Neural progenitor cell (in vitro differentiated cells): Measurements from ENCODE around the gene SSBP3. TPM values are rescaled to one million over a fixed set of nuclear protein-coding genes. Genes with fewer than 3 reads are reported as not detected.

Experiments used
- DNase-seq: peaks from one replicate; pipeline ENCODE4 v3.0.0-alpha.2; 2016; ENCODE audit warnings: low spot score
- H2AFZ ChIP-seq: fragments of 200-600 bp; sonication (generic); replicated peaks from 2 replicates; pipeline ENCODE4 v1.6.1; 2016; ENCODE audit warnings: antibody characterized with exemption
- H3F3A ChIP-seq: fragments of 200-600 bp; sonication (generic); 2 replicates; pipeline ENCODE4 v1.6.1; 2016; ENCODE audit warnings: antibody characterized with exemption, low read depth
- H3K27ac ChIP-seq: fragments of 200-600 bp; sonication (generic); 2 replicates; pipeline ENCODE4 v1.5.1; 2016; ENCODE audit warnings: mild to moderate bottlenecking
- H3K27me3 ChIP-seq: fragments of 200-600 bp; sonication (generic); 2 replicates; pipeline ENCODE4 v1.6.1; 2016; ENCODE audit warnings: mild to moderate bottlenecking, moderate library complexity
- H3K36me3 ChIP-seq: fragments of 200-600 bp; sonication (generic); 2 replicates; pipeline ENCODE4 v1.5.1; 2016
- H3K4me1 ChIP-seq: fragments of 200-600 bp; sonication (generic); 2 replicates; pipeline ENCODE4 v1.6.1; 2016; ENCODE audit warnings: mixed run types
- H3K4me2 ChIP-seq: fragments of 200-600 bp; sonication (generic); 2 replicates; pipeline ENCODE4 v1.6.1; 2016
- H3K4me3 ChIP-seq: fragments of 200-600 bp; sonication (generic); 2 replicates; pipeline ENCODE4 v1.5.1; 2016
- H3K79me2 ChIP-seq: fragments of 200-600 bp; sonication (generic); 2 replicates; pipeline ENCODE4 v1.6.1; 2016; ENCODE audit warnings: low read depth
- H3K9ac ChIP-seq: fragments of 200-600 bp; sonication (generic); 2 replicates; pipeline ENCODE4 v1.6.1; 2016
- H3K9me3 ChIP-seq: fragments of 200-600 bp; sonication (generic); 2 replicates; pipeline ENCODE4 v1.5.1; 2016; ENCODE audit warnings: low read depth
- H4K20me1 ChIP-seq: fragments of 200-600 bp; sonication (generic); 2 replicates; pipeline ENCODE4 v1.6.1; 2016; ENCODE audit warnings: low read depth
- H3K27ac Mint-ChIP-seq: 3 replicates; pipeline ENCODE4 v1.8.0; 2021; ENCODE audit warnings: mixed read lengths
- H3K27me3 Mint-ChIP-seq: 2 replicates; pipeline ENCODE4 v1.8.0; 2022; ENCODE audit warnings: low read depth, mild to moderate bottlenecking, inconsistent platforms, moderate library complexity, mixed read lengths; ENCODE audit not compliant: insufficient read depth
- H3K36me3 Mint-ChIP-seq: 3 replicates; pipeline ENCODE4 v1.8.0; 2021; ENCODE audit warnings: mixed read lengths
- H3K4me1 Mint-ChIP-seq: 3 replicates; pipeline ENCODE4 v1.8.0; 2021; ENCODE audit warnings: mixed read lengths
- H3K4me3 Mint-ChIP-seq: 3 replicates; pipeline ENCODE4 v1.8.0; 2021; ENCODE audit warnings: mild to moderate bottlenecking, moderate library complexity, mixed read lengths
- H3K9me3 Mint-ChIP-seq: 3 replicates; pipeline ENCODE4 v1.8.0; 2020; ENCODE audit warnings: mixed read lengths
- CTCF ChIP-seq: fragments of 200-600 bp; sonication (generic); IDR thresholded peaks from 2 replicates; pipeline ENCODE4 v1.5.1; 2017; ENCODE audit warnings: antibody characterized with exemption, mild to moderate bottlenecking
- EZH2 ChIP-seq: fragments of 200-600 bp; sonication (generic); IDR thresholded peaks from 2 replicates; pipeline ENCODE4 v1.6.1; 2017; ENCODE audit warnings: antibody characterized with exemption, mild to moderate bottlenecking, moderate library complexity
- EZH2phosphoT487 ChIP-seq: fragments of 200-600 bp; sonication (generic); IDR thresholded peaks from 2 replicates; pipeline ENCODE4 v1.6.1; 2017; ENCODE audit warnings: antibody characterized with exemption
- total RNA-seq: library from RNA; depleted of rRNA; stranded (reverse); fragments of >200 nt; gene quantifications from 2 replicates; pipeline ENCODE4 v1.2.3, GENCODE V29; 2015; ENCODE audit warnings: low replicate concordance

SSBP3 gene
- total RNA-seq, 1 donor from 2014 or later: 53.0 TPM

GRCh38 chr1:54199151-54199764, 206.9 kb downstream of the SSBP3 start:
- Mint-ChIP-seq H3K27ac (peak overlapping the region; percentile 51), H3K9me3 (no peaks in the 10 kb centered on the region), H3K36me3 (peaks cover 4% of the 10 kb centered on the region), H3K27me3 (peaks cover 3% of the 10 kb centered on the region), H3K4me3 (peak overlapping the region; percentile 96), H3K4me1 (peaks cover 26% of the 10 kb centered on the region)
- Histone ChIP-seq H3K27me3 (no peaks in the 10 kb centered on the region), H3K4me1 (peaks cover 9% of the 10 kb centered on the region), H3F3A (no peaks in the 10 kb centered on the region), H2AFZ (peak overlapping the region; percentile 85), H3K27ac (no peak overlapping the region), H3K9me3 (no peaks in the 10 kb centered on the region), H3K79me2 (peaks cover 33% of the 10 kb centered on the region), H3K4me2 (peak overlapping the region; percentile 94), H3K36me3 (no peaks in the 10 kb centered on the region), H3K4me3 (peak overlapping the region; percentile 83), H4K20me1 (peaks cover 18% of the 10 kb centered on the region), H3K9ac (peak overlapping the region; percentile 9)
- TF ChIP-seq CTCF (no peak), EZH2phosphoT487 (no peak), EZH2 (no peak)
- no peak for DNase-seq

GRCh38 chr1:54193453-54193852, 212.7 kb downstream of the SSBP3 start:
- Histone ChIP-seq H3K9me3 (no peaks in the 10 kb centered on the region), H3K36me3 (no peaks in the 10 kb centered on the region), H2AFZ (no peak overlapping the region), H4K20me1 (no peaks in the 10 kb centered on the region), H3K79me2 (no peaks in the 10 kb centered on the region), H3F3A (no peaks in the 10 kb centered on the region), H3K4me3 (no peak overlapping the region), H3K4me2 (no peak overlapping the region), H3K27me3 (no peaks in the 10 kb centered on the region), H3K27ac (no peak overlapping the region), H3K9ac (no peak overlapping the region), H3K4me1 (no peaks in the 10 kb centered on the region)
- H3K27ac Mint-ChIP-seq: no peak overlapping the region
- no peak overlapping the region for H3K4me3 Mint-ChIP-seq
- no peaks in the 10 kb centered on the region for H3K4me1 Mint-ChIP-seq
- TF ChIP-seq CTCF: no peak
- no peak for TF ChIP-seq EZH2
- no peak for TF ChIP-seq EZH2phosphoT487
- H3K27me3 Mint-ChIP-seq: peaks cover 4% of the 10 kb centered on the region
- DNase-seq: no peak
- H3K36me3 Mint-ChIP-seq: peaks cover 2% of the 10 kb centered on the region
- H3K9me3 Mint-ChIP-seq: no peaks in the 10 kb centered on the region

- Histone ChIP-seq H4K20me1 (no peaks in the 10 kb centered on the region), H3K4me2 (no peak overlapping the region), H3K4me3 (no peak overlapping the region), H2AFZ (no peak overlapping the region), H3K36me3 (no peaks in the 10 kb centered on the region), H3K27me3 (no peaks in the 10 kb centered on the region), H3K27ac (no peak overlapping the region), H3K4me1 (no peaks in the 10 kb centered on the region), H3K9ac (no peak overlapping the region), H3K9me3 (no peaks in the 10 kb centered on the region), H3K79me2 (no peaks in the 10 kb centered on the region), H3F3A (no peaks in the 10 kb centered on the region)
- H3K4me3 Mint-ChIP-seq: no peak overlapping the region
- peaks cover 2% of the 10 kb centered on the region for H3K36me3 Mint-ChIP-seq
- TF ChIP-seq CTCF (no peak), EZH2phosphoT487 (no peak)
- H3K9me3 Mint-ChIP-seq: no peaks in the 10 kb centered on the region
- peaks cover 4% of the 10 kb centered on the region for H3K27me3 Mint-ChIP-seq
- no peak overlapping the region for H3K27ac Mint-ChIP-seq
- H3K4me1 Mint-ChIP-seq: no peaks in the 10 kb centered on the region
- DNase-seq: no peak
These were observed 214.7 kb downstream of the SSBP3 start for GRCh38 chr1:54191525-54191924.
